T-helper 2 cell treated with Interferon-gamma antibody and Interleukin-4, amounts not matched to agents 5 μg/mL and 100 μg/mL, for 36 hours (primary cell): ENCODE data around the gene PIGW.

Experiments
- DNase-seq: peaks from one replicate; pipeline ENCODE4 v3.0.0; 2021; ENCODE audit warnings: low spot score
- H3K27ac Mint-ChIP-seq: one replicate; pipeline ENCODE4 v1.8.0; 2021; ENCODE audit warnings: mild to moderate bottlenecking, mixed read lengths
- H3K27me3 Mint-ChIP-seq: one replicate; pipeline ENCODE4 v1.8.0; 2021; ENCODE audit warnings: low read depth, mixed read lengths
- H3K36me3 Mint-ChIP-seq: one replicate; pipeline ENCODE4 v1.8.0; 2021; ENCODE audit warnings: low read depth, mixed read lengths
- H3K4me1 Mint-ChIP-seq: one replicate; pipeline ENCODE4 v1.8.0; 2021; ENCODE audit warnings: low read depth, mixed read lengths
- H3K4me3 Mint-ChIP-seq: one replicate; pipeline ENCODE4 v1.8.0; 2022; ENCODE audit warnings: mild to moderate bottlenecking, moderate library complexity, mixed read lengths
- H3K9me3 Mint-ChIP-seq: one replicate; pipeline ENCODE4 v1.8.0; 2021; ENCODE audit warnings: mixed read lengths

The PIGW gene

DNA sequence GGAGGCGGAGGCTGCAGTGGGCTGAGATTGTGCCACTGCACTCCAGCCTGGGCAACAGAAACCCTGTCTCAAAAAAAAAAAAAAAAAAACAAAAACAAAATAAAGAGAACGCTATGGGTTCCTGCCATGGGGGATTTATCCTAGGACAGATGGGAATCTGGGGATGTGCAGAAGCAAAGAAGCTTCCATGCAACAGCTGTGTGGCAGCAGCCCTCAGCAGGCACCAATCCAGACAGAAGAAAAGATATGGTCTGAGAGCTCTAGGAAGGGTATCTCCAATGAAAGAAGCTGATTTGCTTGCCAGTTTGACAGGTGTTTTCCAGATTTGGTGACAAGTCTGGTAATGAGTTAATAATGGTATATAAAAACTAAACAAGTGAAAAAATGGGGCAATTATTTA is 11.7 kb upstream of the PIGW start:
- Mint-ChIP-seq H3K27ac (no peak overlapping the region), H3K36me3 (peaks cover 59% of the 10 kb centered on the region)

DNA sequence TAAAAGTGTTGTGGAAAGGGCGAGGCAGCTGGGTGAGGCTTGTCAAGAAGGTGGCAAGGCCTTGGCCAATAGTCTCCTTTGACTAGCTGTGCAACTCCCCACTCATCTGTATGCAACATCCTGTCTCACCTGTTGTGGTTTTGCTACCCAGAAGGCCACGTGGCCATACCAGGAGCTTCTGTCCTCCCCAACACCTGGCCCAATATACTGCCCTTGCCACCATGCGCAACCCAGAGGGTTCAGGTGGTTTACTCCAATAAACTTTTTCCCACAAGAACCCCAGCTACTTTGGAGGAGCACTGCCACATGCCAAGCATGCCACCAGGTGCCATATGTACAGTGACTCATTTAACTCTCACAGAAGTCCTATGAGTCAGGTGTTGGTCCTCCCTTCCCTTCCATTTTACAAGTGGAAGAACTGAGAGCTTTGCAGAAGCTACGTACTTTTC is 10.3 kb upstream of the PIGW start:
- no peak for DNase-seq
- Mint-ChIP-seq H3K27ac (no peak overlapping the region), H3K4me1 (peaks cover 18% of the 10 kb centered on the region), H3K4me3 (no peak overlapping the region), H3K9me3 (no peaks in the 10 kb centered on the region), H3K36me3 (peaks cover 50% of the 10 kb centered on the region), H3K27me3 (no peaks in the 10 kb centered on the region)

More for the DNA sequence above, 11.7 kb upstream of the PIGW start:
- Mint-ChIP-seq H3K9me3 (no peaks in the 10 kb centered on the region), H3K4me1 (peaks cover 18% of the 10 kb centered on the region), H3K4me3 (no peak overlapping the region), H3K27me3 (no peaks in the 10 kb centered on the region)
- DNase-seq, result no peak

DNA sequence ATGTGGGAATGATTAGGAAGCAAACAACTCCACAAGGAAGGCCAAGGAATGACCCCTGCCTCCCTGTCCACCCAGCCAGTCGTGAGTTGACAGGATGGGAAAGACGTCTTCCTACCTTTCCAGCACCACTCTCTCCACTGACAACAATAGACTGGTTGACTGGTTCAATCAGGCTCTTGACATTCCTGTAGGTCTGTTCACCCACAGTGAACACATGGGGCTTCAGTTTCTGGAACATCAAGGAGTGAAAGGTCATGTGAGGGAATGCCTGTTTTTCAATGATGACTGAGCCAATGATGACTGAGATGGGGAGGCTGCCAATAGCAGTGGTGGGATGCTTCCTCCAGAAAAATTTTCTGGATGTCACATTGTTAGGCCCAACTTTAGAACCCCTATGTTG is 9.7 kb upstream of the PIGW start:
- no peak overlapping the region for H3K27ac Mint-ChIP-seq
- H3K4me1 Mint-ChIP-seq, result peaks cover 16% of the 10 kb centered on the region
- no peaks in the 10 kb centered on the region for H3K9me3 Mint-ChIP-seq
- peaks cover 46% of the 10 kb centered on the region for H3K36me3 Mint-ChIP-seq
- no peak overlapping the region for H3K4me3 Mint-ChIP-seq
- no peaks in the 10 kb centered on the region for H3K27me3 Mint-ChIP-seq
- no peak for DNase-seq

- no peaks in the 10 kb centered on the region for H3K27me3 Mint-ChIP-seq
- H3K27ac Mint-ChIP-seq, result no peak overlapping the region
- H3K36me3 Mint-ChIP-seq, result peaks cover 40% of the 10 kb centered on the region
- H3K4me3 Mint-ChIP-seq, result no peak overlapping the region
- H3K4me1 Mint-ChIP-seq, result peaks cover 13% of the 10 kb centered on the region
- DNase-seq, result no peak
- no peaks in the 10 kb centered on the region for H3K9me3 Mint-ChIP-seq
These were observed 8.9 kb upstream of the PIGW start for GRCh38 chr17:36525888-36526287.

DNA sequence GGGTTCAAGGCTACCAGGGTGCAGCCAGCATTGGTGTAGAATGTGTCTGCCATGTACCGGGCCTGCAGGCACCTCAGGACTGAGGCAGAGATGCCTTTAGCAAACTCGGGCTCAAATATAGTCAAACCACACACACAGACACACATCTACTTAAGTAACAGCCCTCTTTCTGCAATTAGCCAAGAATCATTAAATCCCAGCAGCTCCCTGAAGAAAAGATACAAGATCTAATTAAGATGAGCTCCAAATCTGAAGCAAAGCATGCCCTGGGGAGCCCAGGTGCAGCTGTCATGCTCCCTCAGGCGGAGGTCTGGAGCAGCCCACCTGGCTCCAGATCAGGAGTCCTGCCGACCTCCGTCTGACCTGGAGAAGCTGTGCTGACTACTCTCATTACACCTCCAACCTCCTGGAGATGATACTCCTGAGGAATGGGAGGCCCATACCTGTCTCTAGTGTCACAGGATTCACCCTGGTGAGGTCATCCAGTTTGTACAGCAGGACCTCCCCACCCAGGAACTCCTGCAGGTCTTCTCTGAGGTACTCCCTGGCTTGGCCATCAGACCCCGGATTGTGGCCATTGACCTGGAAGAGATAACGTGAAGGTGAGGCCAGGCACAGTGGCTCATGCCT is 7.1 kb upstream of the PIGW start:
- Mint-ChIP-seq H3K4me3 (no peak overlapping the region), H3K4me1 (peaks cover 19% of the 10 kb centered on the region), H3K27me3 (no peaks in the 10 kb centered on the region), H3K36me3 (peaks cover 43% of the 10 kb centered on the region), H3K9me3 (no peaks in the 10 kb centered on the region), H3K27ac (no peak overlapping the region)
- DNase-seq, result no peak

DNA sequence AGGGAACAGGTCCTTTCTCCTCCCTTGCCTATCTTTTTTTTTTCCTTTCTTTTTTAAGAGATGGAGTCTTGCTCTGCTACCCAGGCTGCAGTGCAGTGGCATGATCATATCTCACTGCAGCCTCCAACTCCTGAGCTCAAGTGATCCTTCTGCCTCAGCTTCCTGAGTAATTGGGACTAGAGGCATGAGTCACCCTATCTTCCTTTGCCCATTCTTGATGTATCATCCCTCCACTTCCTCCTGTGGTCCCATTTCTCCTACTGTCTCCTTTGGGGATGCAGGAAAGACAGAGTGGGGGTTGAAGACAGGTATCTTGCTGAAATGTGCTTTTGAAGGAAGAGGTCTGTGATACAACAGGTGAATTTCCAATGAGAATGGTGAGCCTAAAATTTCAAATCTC is 5.7 kb upstream of the PIGW start:
- no peak for DNase-seq
- Mint-ChIP-seq H3K27me3 (no peaks in the 10 kb centered on the region), H3K4me1 (peaks cover 27% of the 10 kb centered on the region), H3K9me3 (no peaks in the 10 kb centered on the region), H3K27ac (no peak overlapping the region), H3K4me3 (no peak overlapping the region), H3K36me3 (peaks cover 51% of the 10 kb centered on the region)

- DNase-seq, result no peak
- no peaks in the 10 kb centered on the region for H3K9me3 Mint-ChIP-seq
- H3K36me3 Mint-ChIP-seq, result peaks cover 46% of the 10 kb centered on the region
- H3K4me1 Mint-ChIP-seq, result peaks cover 23% of the 10 kb centered on the region
- no peak overlapping the region for H3K27ac Mint-ChIP-seq
- peak overlapping the region; percentile 44 for H3K4me3 Mint-ChIP-seq
- no peaks in the 10 kb centered on the region for H3K27me3 Mint-ChIP-seq
These were observed 2.3 kb upstream of the PIGW start for GRCh38 chr17:36532435-36532975.

- H3K36me3 Mint-ChIP-seq, result peaks cover 46% of the 10 kb centered on the region
These were observed 600 bp upstream of the PIGW start for GRCh38 chr17:36533935-36534839.

GRCh38 chr17:36535669-36536081 is 888 bp downstream of the PIGW start:
- H3K27ac Mint-ChIP-seq, result peak overlapping the region; percentile 99
- no peaks in the 10 kb centered on the region for H3K27me3 Mint-ChIP-seq
- no peak for DNase-seq
- peaks cover 26% of the 10 kb centered on the region for H3K4me1 Mint-ChIP-seq
- H3K36me3 Mint-ChIP-seq, result peaks cover 47% of the 10 kb centered on the region
- no peaks in the 10 kb centered on the region for H3K9me3 Mint-ChIP-seq
- H3K4me3 Mint-ChIP-seq, result peak overlapping the region; percentile 94

More at GRCh38 chr17:36533935-36534839, 600 bp upstream of the PIGW start:
- no peaks in the 10 kb centered on the region for H3K27me3 Mint-ChIP-seq
- peak overlapping the region; percentile 99 for H3K27ac Mint-ChIP-seq
- peaks cover 26% of the 10 kb centered on the region for H3K4me1 Mint-ChIP-seq
- H3K9me3 Mint-ChIP-seq, result no peaks in the 10 kb centered on the region
- peak overlapping the region; percentile 94 for H3K4me3 Mint-ChIP-seq
- DNase-seq, result no peak

DNA sequence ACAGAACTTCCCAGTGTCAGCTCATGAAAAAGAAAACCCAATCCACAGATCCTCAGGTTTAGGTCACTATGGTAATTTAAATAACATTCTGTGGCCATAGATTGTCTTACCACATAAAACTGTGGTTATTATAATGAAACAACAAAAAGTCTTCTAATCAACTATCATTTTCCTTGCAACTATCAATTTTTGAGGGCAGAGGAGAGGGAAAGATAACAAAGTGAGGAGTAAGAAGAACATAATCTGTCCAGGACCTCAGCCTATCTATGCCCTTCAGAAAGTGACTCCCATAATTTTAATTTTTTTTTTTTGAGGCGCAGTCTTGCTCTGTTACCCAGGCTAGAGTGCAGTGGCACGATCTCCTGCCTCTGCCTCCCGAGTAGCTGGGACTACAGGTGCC is 5.9 kb downstream of the PIGW start:
- Mint-ChIP-seq H3K36me3 (peaks cover 29% of the 10 kb centered on the region), H3K4me3 (no peak overlapping the region), H3K27ac (peak overlapping the region; percentile 12), H3K9me3 (no peaks in the 10 kb centered on the region), H3K27me3 (no peaks in the 10 kb centered on the region), H3K4me1 (peaks cover 17% of the 10 kb centered on the region)
- DNase-seq, result no peak

DNA sequence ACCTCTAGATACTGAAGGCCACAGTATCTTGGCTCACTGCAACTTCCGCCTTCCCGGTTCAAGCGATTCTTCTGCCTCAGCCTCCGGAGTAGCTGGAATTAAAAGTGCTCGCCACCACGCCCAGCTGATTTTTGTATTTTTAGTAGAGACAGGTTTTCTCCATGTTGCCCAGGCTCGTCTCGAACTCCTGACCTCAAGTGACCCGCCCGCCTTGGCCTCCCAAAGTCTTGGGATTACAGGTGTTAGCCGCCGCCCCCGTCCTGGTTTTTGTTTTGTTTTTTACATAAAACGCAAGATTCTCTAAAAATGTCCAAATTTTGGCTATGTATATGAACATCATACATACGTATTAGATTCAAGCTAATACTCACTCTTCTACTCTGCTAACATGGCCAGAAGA is 8.0 kb downstream of the PIGW start:
- Mint-ChIP-seq H3K4me1 (peaks cover 21% of the 10 kb centered on the region), H3K4me3 (no peak overlapping the region), H3K27me3 (no peaks in the 10 kb centered on the region), H3K27ac (peak overlapping the region; percentile 7), H3K36me3 (peaks cover 34% of the 10 kb centered on the region), H3K9me3 (no peaks in the 10 kb centered on the region)
- DNase-seq, result no peak

- Mint-ChIP-seq H3K4me3 (peak overlapping the region; percentile 96), H3K27ac (peak overlapping the region; percentile 98), H3K27me3 (no peaks in the 10 kb centered on the region), H3K9me3 (no peaks in the 10 kb centered on the region), H3K4me1 (peaks cover 26% of the 10 kb centered on the region), H3K36me3 (peaks cover 37% of the 10 kb centered on the region)
- DNase-seq, result peak; percentile 17
These were observed 9.2 kb downstream of the PIGW start for GRCh38 chr17:36544044-36544306.

DNA sequence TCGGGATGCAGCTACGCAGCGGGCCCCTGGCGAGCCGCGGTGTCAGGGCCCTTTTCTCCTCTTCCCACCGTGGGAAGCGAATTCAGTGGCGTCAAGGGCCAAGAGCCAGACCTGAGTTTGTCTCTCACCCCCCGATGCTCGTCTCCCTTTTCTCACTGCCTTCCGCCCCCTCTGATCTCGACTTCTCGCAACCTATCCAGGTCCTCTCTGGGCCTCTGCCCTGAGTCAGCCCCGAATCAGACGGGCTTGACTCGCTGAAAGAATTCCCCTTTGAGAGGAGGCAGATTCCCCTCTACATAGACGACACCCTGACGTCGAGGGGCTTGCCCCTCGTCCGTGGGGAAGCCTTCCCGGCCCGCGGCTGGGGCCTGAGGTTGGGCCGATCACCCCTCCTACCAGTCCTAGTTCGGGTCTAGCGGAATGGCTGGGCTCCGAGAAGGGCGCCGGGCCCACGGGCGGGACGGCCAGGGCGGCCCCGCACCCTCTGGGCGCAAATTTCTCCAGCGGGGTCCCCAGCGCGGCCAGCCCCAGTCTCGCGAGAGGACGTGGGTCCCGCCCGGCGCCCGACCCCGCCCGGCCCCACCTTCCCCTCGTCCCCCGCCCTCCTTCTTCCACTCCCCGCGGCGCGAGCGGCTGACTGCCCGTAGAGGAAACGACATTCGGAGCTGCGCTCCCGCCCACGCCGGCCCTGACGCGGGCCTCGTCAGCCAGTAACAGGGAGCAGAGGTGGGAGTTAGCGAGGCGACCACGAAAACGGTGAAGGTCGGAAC is 9.7 kb downstream of the PIGW start, which contains the start of gene GGNBP2:
GGNBP2 (plus strand) TSS at position 613 of the 770 bp plus-strand sequence. CDS start 806 bp downstream, outside the sequence.
- peaks cover 28% of the 10 kb centered on the region for H3K4me1 Mint-ChIP-seq
- H3K9me3 Mint-ChIP-seq, result no peaks in the 10 kb centered on the region
- peak within 1 kb of the TSS; percentile 97 for H3K4me3 Mint-ChIP-seq
- DNase-seq, result peak; percentile 90
- no peaks in the 10 kb centered on the region for H3K27me3 Mint-ChIP-seq
- peaks cover 37% of the 10 kb centered on the region for H3K36me3 Mint-ChIP-seq
- H3K27ac Mint-ChIP-seq, result peak within 1 kb of the TSS; percentile 98
